IPS DF 6.9 (cell line): ENCODE results near the gene SLC16A3.

ENCODE experiments used
- DNase-seq: peaks from one replicate; pipeline ENCODE4 v3.0.0-alpha.2; 2013; ENCODE audit warnings: low read depth, low spot score
- H3K27ac ChIP-seq: one replicate; pipeline ENCODE4 v1.5.1; 2013; ENCODE audit warnings: low read length, control low read depth
- H3K27me3 ChIP-seq: 2 replicates; pipeline ENCODE4 v1.6.1; 2013; ENCODE audit warnings: mild to moderate bottlenecking, low read length; ENCODE audit not compliant: control insufficient read depth, insufficient read depth
- H3K36me3 ChIP-seq: 2 replicates; pipeline ENCODE4 v1.6.1; 2013; ENCODE audit warnings: low read length; ENCODE audit not compliant: control insufficient read depth, insufficient read depth
- H3K4me1 ChIP-seq: 2 replicates; pipeline ENCODE4 v1.6.1; 2013; ENCODE audit warnings: low read length; ENCODE audit not compliant: control insufficient read depth, insufficient read depth
- H3K4me3 ChIP-seq: 2 replicates; pipeline ENCODE4 v1.5.1; 2013; ENCODE audit warnings: mild to moderate bottlenecking, low read length
- H3K9me3 ChIP-seq: 2 replicates; pipeline ENCODE4 v1.6.1; 2013; ENCODE audit warnings: low read length, inconsistent platforms; ENCODE audit not compliant: control insufficient read depth, insufficient read depth
- WGBS: extraction: QIAGEN DNeasy Blood & Tissue Kit; methylation state at CpG from one replicate; pipeline ENCODE4 v1.1.7; 2013; ENCODE audit warnings: mixed read lengths, missing lambda C conversion rate; ENCODE audit not compliant: insufficient read length, insufficient coverage; 5-methylcytosine and 5-hydroxymethylcytosine counted together

The SLC16A3 gene

DNA sequence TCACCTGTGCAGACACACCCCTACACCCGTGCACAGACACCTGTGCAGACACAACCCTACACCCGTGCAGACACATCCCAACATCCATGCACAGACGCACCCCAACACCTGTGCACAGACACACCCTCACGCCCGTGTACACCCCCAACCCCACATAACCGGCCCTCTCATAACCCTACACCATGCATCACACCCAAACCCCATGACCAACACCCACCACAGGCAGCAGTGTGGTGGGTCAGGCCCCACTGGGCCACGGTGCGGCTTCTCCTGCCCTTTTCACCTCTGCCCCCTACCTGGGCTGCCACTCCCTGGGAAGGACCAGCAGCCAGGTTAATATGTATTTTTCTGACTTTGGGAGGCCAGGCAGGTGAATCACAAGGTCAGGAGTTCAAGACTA, 4.2 kb upstream of the SLC16A3 start:
- H3K4me3 ChIP-seq, result no peak overlapping the region
- no peak for DNase-seq
- H3K27ac ChIP-seq, result no peak overlapping the region
- WGBS, result no CpG with 5 or more reads among the region's 8 CpGs
- no peaks in the 10 kb centered on the region for H3K36me3 ChIP-seq
- peaks cover 12% of the 10 kb centered on the region for H3K27me3 ChIP-seq
- H3K4me1 ChIP-seq, result 0 out of 2 replicates have a peak, but pooled peaks cover 2% of the 10 kb centered on the region
- H3K9me3 ChIP-seq, result no peaks in the 10 kb centered on the region

DNA sequence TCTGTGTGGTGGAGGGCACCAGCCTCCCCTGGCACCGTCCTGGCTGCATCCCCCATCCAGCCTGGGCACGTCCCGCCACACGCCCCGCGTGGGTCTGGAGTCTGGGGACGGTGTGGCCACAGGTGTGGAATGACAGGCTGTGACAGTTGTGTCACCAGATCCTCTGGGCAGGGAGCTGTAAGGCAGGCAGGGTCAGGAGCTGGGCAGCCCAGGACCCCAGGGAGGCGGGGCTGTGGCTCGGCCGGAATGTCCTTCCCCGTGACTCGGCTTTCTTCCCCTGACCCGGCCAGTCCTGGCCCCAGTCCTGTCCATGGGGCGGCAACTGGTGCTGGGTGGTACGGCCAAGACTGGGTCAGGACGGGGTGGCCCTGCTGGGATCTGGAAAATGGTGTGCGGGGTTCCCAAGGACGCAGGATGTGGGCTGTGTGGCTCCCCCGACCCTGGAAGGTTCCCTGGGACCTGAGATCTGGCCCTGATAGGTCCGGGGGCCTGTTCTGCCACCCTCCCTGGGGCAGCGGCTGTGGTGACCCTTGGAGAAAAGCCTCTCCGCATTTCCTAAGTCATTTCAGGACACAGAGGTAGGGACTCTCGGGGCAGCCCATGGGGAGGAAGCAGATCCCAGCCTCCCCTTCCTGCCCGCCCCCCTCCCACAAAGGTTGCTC, 3.3 kb upstream of the SLC16A3 start:
- no peak overlapping the region for H3K27ac ChIP-seq
- peaks cover 18% of the 10 kb centered on the region for H3K27me3 ChIP-seq
- no peak for DNase-seq
- H3K4me1 ChIP-seq, result 0 out of 2 replicates have a peak, but pooled peaks cover 2% of the 10 kb centered on the region
- no peaks in the 10 kb centered on the region for H3K9me3 ChIP-seq
- H3K36me3 ChIP-seq, result no peaks in the 10 kb centered on the region
- H3K4me3 ChIP-seq, result no peak overlapping the region
- no CpG with 5 or more reads among the region's 24 CpGs for WGBS

DNA sequence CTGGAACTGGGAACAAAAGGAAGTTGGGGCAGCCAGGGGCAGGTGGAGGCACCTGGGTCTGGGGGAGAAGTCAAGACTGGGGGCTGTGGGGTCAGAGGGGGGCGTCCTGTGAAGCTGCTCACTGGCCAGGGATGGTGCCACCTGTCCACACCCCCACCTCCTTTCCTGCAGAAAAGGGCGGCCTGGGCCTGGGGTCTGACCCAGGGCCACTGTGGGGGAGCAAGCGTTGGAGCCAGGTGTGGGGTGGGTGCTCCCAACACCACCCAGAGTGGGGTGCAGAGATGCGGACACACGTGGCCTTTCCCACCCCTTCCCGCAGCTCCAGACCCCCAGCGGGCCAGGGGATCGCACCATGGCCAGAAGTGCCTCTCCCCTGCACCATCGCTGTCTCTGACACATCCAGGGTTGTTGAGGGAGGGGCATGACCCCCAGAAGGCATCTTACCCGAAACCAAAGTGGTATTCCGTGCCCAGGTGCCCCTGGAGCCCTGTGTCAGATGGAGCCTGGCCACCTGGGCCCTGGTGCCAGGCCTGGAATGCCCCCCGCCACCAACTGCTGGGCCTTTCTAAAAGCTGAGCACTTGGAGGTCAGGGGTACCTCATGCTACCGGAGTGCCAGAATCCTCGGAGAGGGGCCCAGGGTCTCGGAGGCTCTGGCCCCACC, 2.6 kb upstream of the SLC16A3 start:
- peaks cover 18% of the 10 kb centered on the region for H3K27me3 ChIP-seq
- no peak overlapping the region for H3K27ac ChIP-seq
- no peaks in the 10 kb centered on the region for H3K36me3 ChIP-seq
- H3K9me3 ChIP-seq, result no peaks in the 10 kb centered on the region
- H3K4me3 ChIP-seq, result no peak overlapping the region
- 0 out of 2 replicates have a peak, but pooled peaks cover 2% of the 10 kb centered on the region for H3K4me1 ChIP-seq
- DNase-seq, result no peak
- WGBS, result no CpG with 5 or more reads among the region's 15 CpGs

DNA sequence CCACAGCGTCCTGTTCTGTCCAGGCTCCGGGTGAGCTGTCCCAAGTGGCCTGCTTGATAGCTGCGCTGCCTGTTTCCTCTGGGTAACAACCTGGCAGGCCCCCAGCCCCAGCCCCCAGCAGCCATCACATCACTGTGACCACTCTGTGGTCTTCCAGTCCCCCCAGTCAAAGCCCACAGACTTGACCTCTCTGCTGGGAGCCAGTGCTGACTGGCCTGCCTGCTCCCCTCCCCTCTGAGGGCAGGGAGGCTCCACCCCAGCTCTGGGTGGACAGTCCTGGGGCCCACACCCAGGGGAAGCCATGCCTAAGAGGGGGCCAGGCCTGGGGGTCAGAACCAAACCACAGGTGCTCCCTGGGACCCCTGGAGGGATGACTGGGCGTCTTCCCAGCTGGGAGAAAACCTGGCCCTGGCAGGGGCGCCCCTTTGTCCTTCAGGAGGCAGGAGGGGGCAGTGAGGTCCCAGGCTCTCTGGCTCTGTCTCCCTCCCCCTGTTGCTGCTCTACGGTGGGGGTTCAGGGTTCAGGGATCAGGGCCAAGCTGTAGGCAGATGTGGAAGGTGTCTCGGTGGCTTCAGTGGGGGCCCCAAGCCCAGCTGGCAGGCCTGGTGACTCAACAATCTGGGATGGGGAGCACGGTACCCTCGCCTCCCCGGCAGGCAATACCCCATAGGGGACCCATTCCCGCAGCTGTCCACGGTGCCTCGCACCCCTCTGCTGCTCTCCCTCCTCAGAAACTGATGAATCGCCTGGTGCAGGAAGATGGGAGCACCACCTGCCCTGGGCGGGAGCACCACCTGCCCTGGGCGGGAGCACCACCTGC, 1.8 kb upstream of the SLC16A3 start:
- no peak for DNase-seq
- Histone ChIP-seq H3K4me3 (no peak overlapping the region), H3K4me1 (peaks cover 2% of the 10 kb centered on the region; the same call in 1 of the 2 replicates), H3K27ac (no peak overlapping the region), H3K9me3 (no peaks in the 10 kb centered on the region), H3K27me3 (peaks cover 18% of the 10 kb centered on the region), H3K36me3 (no peaks in the 10 kb centered on the region)
- no CpG with 5 or more reads among the region's 16 CpGs for WGBS

DNA sequence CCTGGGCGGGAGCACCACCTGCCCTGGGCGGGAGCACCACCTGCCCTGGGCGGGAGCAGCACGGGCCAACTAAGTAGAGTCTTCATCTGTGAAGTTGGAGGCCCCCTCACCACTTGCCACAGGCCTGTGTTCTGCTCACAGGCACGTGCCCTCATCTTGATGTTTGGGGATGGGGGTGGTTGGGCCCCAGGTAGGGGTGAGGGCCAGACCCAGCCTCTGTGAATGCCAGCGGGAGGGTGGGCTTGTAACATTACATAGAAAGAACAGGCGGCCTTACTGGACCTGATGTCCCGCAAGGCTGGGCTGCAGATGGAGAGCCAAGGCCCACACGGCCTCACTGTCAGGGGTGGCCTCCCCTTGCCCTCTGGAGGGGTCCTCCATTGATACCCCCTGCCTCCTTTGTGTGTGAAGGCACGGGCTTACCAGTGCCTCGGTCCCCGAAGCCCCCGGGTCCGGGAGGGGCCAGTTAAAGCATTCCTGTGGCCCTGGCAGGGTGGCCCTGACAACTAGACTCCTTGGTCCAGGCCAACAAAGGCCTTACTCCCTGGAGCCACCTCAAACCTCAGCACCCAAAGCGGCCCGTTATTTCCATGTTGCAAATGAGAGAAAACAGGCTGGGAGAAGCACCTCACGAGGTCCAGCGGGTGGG, 1.1 kb upstream of the SLC16A3 start:
- Histone ChIP-seq H3K4me1 (peaks cover 6% of the 10 kb centered on the region; the same call in 1 of the 2 replicates), H3K9me3 (no peaks in the 10 kb centered on the region), H3K27me3 (peaks cover 18% of the 10 kb centered on the region), H3K4me3 (peak overlapping the region; percentile 45; the same call in 1 of the 2 replicates), H3K36me3 (no peaks in the 10 kb centered on the region), H3K27ac (no peak overlapping the region)
- WGBS, result no CpG with 5 or more reads among the region's 18 CpGs
- DNase-seq, result no peak

DNA sequence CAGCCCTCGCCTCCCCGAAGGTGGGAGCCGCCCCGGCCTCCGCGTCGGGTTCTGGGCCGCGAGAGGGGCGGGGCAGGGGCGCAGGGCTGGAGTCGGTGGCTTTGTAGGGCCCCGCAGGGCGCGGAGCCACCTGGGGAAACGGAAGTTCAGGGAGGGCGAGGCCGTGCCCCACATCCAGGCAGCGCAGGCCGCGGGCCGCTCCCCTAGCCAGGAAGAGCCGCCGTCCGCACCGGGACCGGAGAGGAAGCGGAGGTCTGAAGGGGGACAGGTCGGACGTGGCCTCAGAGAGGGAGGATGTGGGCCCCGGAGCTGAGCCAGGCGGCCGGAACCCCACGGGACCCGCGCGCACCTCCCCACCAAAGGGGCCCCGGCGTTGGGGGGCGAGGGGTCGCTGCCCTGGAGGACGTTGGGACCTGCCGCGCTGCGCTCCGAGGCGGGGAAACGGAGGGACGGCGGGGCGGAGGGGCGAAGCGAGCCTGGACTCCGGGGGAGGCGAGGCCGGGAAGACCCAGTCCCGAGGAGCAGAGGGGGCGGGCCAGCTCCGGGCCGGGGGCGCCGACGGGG, 482 bp upstream of the SLC16A3 start:
- peak overlapping the region; percentile 45; the same call in 1 of the 2 replicates for H3K4me3 ChIP-seq
- DNase-seq, result no peak
- no peaks in the 10 kb centered on the region for H3K36me3 ChIP-seq
- H3K27me3 ChIP-seq, result peaks cover 18% of the 10 kb centered on the region
- no peak overlapping the region for H3K27ac ChIP-seq
- H3K9me3 ChIP-seq, result no peaks in the 10 kb centered on the region
- H3K4me1 ChIP-seq, result peaks cover 6% of the 10 kb centered on the region; the same call in 1 of the 2 replicates
- no CpG with 5 or more reads among the region's 63 CpGs for whole genome bisulfite sequencing

DNA sequence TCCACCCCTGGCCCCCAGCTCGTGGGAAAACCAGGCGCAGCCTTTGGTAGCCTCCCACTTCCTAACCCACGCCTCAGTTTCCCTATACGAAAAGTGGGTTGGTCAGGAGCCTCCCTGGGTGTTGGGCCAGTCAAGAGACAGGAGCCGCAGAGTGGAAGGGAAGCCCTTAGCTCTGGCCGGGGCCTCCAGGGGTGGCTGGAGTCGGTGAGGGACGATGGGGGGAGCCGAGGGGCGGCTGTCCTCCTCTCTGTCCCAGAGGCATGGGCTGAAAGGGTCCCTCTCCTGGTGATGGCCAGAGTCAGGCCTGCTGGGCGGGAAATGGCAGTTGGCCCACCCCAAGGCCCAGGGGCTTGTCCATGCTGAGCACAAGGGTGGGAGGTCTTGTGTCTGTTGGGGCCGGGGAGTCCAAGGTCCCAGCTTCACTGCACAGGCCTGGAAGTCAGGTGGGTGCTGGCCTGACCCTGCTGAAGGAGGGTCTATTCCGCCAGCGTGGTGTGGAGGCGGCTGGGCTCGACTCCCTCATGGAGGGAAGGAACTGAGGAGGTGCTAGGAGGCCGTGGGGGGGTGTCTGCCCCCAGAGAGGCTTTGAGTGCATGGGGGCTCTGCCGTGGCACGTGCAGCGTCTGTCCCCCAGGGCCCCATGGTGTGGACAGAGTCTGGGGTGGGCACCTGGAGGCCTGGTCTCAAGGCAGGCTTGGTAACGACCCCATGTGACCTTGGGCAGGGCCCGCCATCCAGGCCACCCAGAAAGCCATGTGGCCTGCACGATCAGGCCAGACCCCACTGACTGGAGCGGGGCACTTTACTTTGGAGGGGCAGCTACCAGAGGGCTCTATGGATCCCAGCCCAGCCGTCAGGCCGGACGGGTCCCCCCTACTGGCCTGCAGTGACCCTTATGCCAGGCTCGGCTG, 1.1 kb downstream of the SLC16A3 start:
- no peak overlapping the region for H3K27ac ChIP-seq
- peak overlapping the region; percentile 45; the same call in 1 of the 2 replicates for H3K4me3 ChIP-seq
- H3K4me1 ChIP-seq, result peaks cover 6% of the 10 kb centered on the region; the same call in 1 of the 2 replicates
- H3K36me3 ChIP-seq, result no peaks in the 10 kb centered on the region
- H3K27me3 ChIP-seq, result peaks cover 18% of the 10 kb centered on the region
- no peak for DNase-seq
- H3K9me3 ChIP-seq, result no peaks in the 10 kb centered on the region
- WGBS, result no CpG with 5 or more reads among the region's 28 CpGs

DNA sequence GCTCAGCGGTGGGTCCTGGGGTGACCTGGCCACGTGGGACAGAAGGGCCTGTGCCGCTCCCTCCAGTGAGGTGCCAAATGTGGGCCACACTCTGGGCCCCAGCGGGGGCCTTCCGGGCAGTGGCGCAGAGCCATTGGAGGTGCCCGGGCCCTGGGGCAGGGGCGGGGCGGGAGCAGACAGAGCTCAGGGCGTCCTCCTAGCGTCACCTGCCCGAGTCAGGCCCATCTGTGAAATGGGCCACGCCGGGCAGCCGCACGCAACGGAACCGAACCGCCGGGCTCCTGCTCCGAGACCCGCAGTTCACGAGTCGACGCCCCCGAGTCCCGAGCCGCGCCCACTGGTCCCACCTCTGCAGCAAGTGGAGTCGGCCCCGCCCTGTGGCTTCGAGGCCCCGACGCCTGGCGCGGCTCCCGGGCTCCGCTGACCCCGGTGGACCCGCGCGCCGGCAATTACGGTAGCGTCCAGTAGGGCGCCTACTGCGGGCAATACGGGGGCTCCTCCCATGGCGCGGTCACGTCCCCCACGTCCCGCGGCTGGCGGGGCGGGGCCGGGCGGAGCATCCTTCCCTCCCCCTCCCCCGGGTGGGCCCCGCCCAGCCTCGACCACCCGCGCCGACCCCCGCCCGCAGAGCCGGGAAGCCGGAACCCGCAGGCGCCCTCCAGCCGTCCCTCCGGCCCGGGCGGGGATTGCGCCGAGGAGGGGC, 1.9 kb downstream of the SLC16A3 start:
- DNase-seq, result no peak
- H3K9me3 ChIP-seq, result no peaks in the 10 kb centered on the region
- H3K4me3 ChIP-seq, result peak overlapping the region; percentile 30; the same call in 1 of the 2 replicates
- peaks cover 6% of the 10 kb centered on the region; the same call in 1 of the 2 replicates for H3K4me1 ChIP-seq
- no peaks in the 10 kb centered on the region for H3K36me3 ChIP-seq
- WGBS, result no CpG with 5 or more reads among the region's 76 CpGs
- H3K27me3 ChIP-seq, result peaks cover 18% of the 10 kb centered on the region
- no peak overlapping the region for H3K27ac ChIP-seq

DNA sequence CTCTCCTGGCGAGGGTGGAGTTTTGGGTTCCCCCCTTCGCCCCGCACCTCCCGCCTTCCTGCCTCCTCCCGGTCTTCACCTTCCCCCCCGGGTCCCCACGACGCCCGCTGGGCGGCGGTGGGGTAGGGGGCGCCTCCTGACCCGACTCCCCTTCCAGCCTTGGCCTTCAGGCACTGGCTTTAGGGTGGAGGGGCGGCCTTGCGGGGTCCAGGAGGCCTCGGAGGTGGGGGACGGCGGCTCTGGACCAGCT, 2.4 kb downstream of the SLC16A3 start:
- Histone ChIP-seq H3K27ac (no peak overlapping the region), H3K4me3 (peak overlapping the region; percentile 30; the same call in 1 of the 2 replicates), H3K9me3 (no peaks in the 10 kb centered on the region), H3K27me3 (peaks cover 18% of the 10 kb centered on the region), H3K4me1 (peaks cover 6% of the 10 kb centered on the region; the same call in 1 of the 2 replicates), H3K36me3 (no peaks in the 10 kb centered on the region)
- no peak for DNase-seq
- no CpG with 5 or more reads among the region's 18 CpGs for WGBS
